GM12874 (cell line): Measurements from ENCODE around the gene RASSF3.

Experiments used
- TF ChIP-seq, protein P1 (sequence below): IDR thresholded peaks from 2 replicates; pipeline ENCODE4 v1.5.1; 2011; ENCODE audit warnings: low read depth, mild to moderate bottlenecking, control low read depth, low read length, moderate library complexity; ENCODE audit not compliant: insufficient read depth

RASSF3 gene, protein sequence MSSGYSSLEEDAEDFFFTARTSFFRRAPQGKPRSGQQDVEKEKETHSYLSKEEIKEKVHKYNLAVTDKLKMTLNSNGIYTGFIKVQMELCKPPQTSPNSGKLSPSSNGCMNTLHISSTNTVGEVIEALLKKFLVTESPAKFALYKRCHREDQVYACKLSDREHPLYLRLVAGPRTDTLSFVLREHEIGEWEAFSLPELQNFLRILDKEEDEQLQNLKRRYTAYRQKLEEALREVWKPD

DNA sequence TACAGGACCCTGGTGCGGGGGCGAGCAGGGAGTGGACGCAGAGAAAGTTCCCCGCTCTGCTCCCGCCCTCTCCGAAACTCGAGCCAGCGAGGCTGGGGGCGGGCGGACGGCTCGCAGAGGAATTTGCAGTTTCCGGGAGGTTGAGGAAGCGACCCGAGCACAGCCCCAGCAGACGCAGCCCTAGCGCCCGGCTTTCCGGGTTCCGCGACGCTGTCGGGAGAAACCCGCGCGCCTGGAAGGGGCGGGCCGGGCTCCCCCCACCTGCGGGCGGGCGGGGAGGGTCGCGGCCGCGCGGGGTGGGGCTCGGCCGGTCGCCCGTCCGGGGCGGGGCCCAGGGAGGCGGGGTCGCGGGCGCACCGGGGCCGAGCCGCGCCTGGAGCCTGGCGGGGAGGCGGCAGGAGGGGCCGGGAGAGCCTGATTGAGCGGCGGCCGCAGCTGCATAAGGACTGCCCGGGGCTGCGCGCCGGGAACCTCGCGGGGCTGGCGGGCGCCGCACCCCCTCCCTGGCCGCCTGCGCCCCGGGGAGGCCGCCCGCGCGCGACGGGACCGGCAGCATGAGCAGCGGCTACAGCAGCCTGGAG is at the start of gene RASSF3:
RASSF3 (plus strand) TSS at position 417 of the 581 bp plus-strand sequence; CDS start at position 555, 138 bp downstream.
- TF ChIP-seq, protein P1, sequence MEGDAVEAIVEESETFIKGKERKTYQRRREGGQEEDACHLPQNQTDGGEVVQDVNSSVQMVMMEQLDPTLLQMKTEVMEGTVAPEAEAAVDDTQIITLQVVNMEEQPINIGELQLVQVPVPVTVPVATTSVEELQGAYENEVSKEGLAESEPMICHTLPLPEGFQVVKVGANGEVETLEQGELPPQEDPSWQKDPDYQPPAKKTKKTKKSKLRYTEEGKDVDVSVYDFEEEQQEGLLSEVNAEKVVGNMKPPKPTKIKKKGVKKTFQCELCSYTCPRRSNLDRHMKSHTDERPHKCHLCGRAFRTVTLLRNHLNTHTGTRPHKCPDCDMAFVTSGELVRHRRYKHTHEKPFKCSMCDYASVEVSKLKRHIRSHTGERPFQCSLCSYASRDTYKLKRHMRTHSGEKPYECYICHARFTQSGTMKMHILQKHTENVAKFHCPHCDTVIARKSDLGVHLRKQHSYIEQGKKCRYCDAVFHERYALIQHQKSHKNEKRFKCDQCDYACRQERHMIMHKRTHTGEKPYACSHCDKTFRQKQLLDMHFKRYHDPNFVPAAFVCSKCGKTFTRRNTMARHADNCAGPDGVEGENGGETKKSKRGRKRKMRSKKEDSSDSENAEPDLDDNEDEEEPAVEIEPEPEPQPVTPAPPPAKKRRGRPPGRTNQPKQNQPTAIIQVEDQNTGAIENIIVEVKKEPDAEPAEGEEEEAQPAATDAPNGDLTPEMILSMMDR, result no peak

GRCh38 chr12:64561302-64562136 is 48.8 kb upstream of the RASSF3 start:
- TF ChIP-seq, protein P1, result no peak

DNA sequence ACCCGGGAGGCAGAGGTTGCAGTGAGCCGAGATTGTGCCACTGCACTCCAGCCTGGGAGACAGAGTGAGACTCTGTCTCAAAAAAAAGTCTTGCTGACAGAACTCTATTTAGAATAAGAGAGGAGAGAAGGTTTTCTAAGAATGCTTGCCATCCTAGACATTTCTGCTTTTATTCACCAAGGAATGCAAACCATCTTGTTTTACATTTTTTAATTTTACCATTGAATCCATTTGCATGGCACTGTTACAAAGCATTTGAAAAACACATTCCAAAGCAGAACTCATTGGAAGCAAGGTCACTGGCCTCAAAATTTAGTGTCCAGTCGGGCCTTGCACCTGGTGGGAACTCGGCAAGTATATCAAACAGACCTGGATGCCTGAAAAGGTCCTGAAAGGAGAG is 44.2 kb upstream of the RASSF3 start:
- TF ChIP-seq, protein P1, result no peak

DNA sequence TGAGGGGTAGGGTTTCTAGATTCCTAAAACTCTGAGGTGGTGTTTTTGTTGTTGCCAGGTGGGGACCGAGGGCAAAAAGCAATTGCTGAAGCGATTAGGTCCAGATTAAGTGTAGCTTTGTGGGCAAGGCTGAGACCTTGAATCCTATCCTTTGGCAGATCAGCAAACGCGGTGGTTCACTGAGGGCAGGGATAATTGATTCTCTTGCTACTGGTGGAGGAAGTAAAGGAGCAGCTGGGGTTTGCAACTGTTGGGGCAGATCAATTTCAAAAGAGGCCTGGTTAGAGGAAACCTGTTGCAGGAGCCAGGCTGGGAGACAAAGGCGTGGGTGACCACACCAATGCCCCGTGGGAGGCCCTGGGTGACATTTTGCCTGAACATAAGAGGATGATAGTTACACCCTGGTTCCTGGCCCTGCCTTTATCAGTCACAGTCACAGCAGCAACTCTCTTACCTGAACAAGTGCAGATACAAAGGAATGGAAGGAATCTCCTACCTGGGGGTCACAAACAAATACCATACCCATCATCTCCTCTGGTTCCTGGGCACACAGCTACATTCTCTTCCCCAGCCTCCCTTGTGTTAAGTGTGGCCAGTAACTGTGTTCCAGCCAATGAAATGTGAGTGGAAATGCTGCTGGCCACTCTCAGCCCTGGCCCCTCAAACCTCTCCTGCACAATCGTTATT is 43.3 kb upstream of the RASSF3 start:
- TF ChIP-seq, protein P1, result no peak

GRCh38 chr12:64567570-64567969 is 42.7 kb upstream of the RASSF3 start:
- TF ChIP-seq, protein P1, result no peak

GRCh38 chr12:64568298-64568697 is 42.0 kb upstream of the RASSF3 start:
- TF ChIP-seq, protein P1, result no peak
